PC-9 (cell line): Measurements from ENCODE around the gene SCP2. TPM values are rescaled to one million over a fixed set of nuclear protein-coding genes. Genes with fewer than 3 reads are reported as not detected.

Experiments used
- BruUV-seq: library from RNA; stranded (reverse); fragments of 400-500 nt; replicated peaks from 2 replicates; lab custom pipeline; 2021; lab: Mats Ljungman, UMichigan
- CTCF ChIA-PET: fragments of 300-600 bp; sonication (Branson Sonifier 250); formaldehyde crosslinking; loops from one replicate; lab custom pipeline; 2022; ENCODE audit warnings: antibody characterized with exemption; lab: Charles Lee
- POLR2A ChIA-PET: fragments of 300-600 bp; sonication (Branson Sonifier 250); formaldehyde crosslinking; loops from one replicate; lab custom pipeline; 2022; ENCODE audit warnings: antibody characterized with exemption; ENCODE audit not compliant: unreplicated experiment; lab: Charles Lee
- DNase-seq, 2 experiments: peaks; one replicate each; pipeline versions ENCODE4 v3.0.0 to v3.0.0-alpha.2; 2015 to 2022; ENCODE audit warnings: mixed read lengths in 1 of 2
- H2AFZ ChIP-seq: fragments of 200-600 bp; sonication (generic); 2 replicates; pipeline ENCODE4 v1.8.1; 2017; ENCODE audit warnings: antibody characterized with exemption
- H3F3A ChIP-seq: fragments of 200-600 bp; sonication (generic); 2 replicates; pipeline ENCODE4 v1.8.1; 2017; ENCODE audit warnings: antibody characterized with exemption, mild to moderate bottlenecking, low read depth; ENCODE audit not compliant: insufficient read depth
- H3K27ac ChIP-seq: fragments of 200-600 bp; sonication (generic); 2 replicates; pipeline ENCODE4 v1.6.1; 2016; ENCODE audit warnings: mixed run types
- H3K27me3 ChIP-seq: fragments of 200-600 bp; sonication (generic); 2 replicates; pipeline ENCODE4 v1.6.1; 2016; ENCODE audit warnings: low read depth, mixed run types; ENCODE audit not compliant: insufficient read depth
- H3K36me3 ChIP-seq: fragments of 200-600 bp; sonication (generic); 2 replicates; pipeline ENCODE4 v1.6.1; 2016; ENCODE audit warnings: low read depth, mixed run types
- H3K4me1 ChIP-seq: fragments of 200-600 bp; sonication (generic); replicated peaks from 2 replicates; pipeline ENCODE4 v1.6.1; 2016; ENCODE audit warnings: mixed run types; ENCODE audit not compliant: insufficient read depth
- H3K4me2 ChIP-seq: fragments of 200-600 bp; sonication (generic); 2 replicates; pipeline ENCODE4 v1.6.1; 2017; ENCODE audit warnings: mixed run types
- H3K4me3 ChIP-seq: fragments of 200-600 bp; sonication (generic); 2 replicates; pipeline ENCODE4 v1.6.1; 2016; ENCODE audit warnings: mixed run types
- H3K79me2 ChIP-seq: fragments of 200-600 bp; sonication (generic); 2 replicates; pipeline ENCODE4 v1.6.1; 2017; ENCODE audit warnings: low read depth, mixed run types
- H3K9me2 ChIP-seq: fragments of 200-600 bp; sonication (generic); 2 replicates; pipeline ENCODE4 v1.8.1; 2017; ENCODE audit warnings: mild to moderate bottlenecking; ENCODE audit not compliant: insufficient read depth
- H3K9me3 ChIP-seq: fragments of 200-600 bp; sonication (generic); 2 replicates; pipeline ENCODE4 v1.8.1; 2016; ENCODE audit warnings: low read depth; ENCODE audit not compliant: insufficient read depth
- H4K20me1 ChIP-seq: fragments of 200-600 bp; sonication (generic); 2 replicates; pipeline ENCODE4 v1.8.1; 2017; ENCODE audit not compliant: insufficient read depth
- EZH2 ChIP-seq: fragments of 200-600 bp; sonication (generic); IDR thresholded peaks from 2 replicates; pipeline ENCODE4 v1.8.0; 2017; ENCODE audit warnings: antibody characterized with exemption, low read depth
- intact Hi-C: fragments of 100-400 bp; cut with micrococcal nuclease; formaldehyde crosslinking; loops from one replicate; pipeline ENCODE4 v1.10.0; 2022; ENCODE audit not compliant: unreplicated experiment
- total RNA-seq: library from RNA; stranded (reverse); gene quantifications from 2 replicates; pipeline ENCODE4 v1.2.3, GENCODE V29; 2021
- TF ChIP-seq, protein P1 (sequence below): fragments of 200-600 bp; sonication (generic); conservative IDR thresholded peaks from 2 replicates; pipeline ENCODE4 v1.6.1; 2017; ENCODE audit warnings: mixed run types, antibody characterized with exemption, mild to moderate bottlenecking, moderate library complexity

SCP2 gene
- total RNA-seq, 1 experiment from 2014 or later: 87.8 TPM

DNA sequence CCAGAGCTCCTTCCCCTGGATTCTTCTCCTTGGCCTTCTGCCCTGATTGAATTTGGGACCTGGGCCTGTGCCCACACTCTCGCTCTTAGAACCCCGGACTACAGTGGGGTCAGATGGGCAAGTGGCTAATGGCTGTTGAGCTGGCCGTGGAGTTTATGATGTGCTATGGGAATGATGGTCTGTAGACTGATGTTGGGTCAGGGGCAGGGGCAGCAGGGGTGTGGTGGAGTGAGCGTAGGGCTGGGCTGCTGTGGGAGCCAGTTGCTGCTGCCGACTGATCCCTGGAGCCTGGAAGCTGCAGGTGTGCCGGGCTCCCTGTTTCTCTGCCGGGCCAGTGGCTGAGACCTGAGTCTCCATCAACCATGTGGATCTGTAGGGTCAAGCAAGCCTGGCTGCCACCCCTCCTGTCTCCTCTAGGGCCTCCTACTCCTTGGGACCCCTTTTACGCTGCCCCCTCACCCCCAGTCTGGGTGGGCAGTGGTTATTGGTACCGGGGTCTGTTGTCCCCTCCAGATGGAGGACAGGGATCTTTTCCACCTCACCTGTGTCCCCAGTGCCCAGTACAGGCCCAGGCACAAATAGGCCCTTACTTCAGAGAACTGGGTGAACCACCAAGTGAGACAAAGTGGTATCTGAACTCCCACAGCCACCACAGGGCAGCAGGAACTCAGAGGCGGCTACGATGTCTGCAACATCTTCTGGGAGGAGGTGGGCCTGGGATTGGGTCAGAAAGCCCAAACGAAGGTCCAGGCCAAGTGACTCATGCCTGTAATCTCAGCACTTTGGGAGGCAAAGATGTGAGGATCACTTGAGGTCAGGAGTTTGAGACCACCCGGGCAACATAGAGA is 140.0 kb downstream of the SCP2 start:
- no peaks in the 10 kb centered on the region for H3K9me3 ChIP-seq
- no peaks in the 10 kb centered on the region for H3K4me1 ChIP-seq
- H3K27me3 ChIP-seq: no peaks in the 10 kb centered on the region
- H3K36me3 ChIP-seq: no peaks in the 10 kb centered on the region
- H3K4me3 ChIP-seq: no peak overlapping the region
- ChIA-PET POLR2A (no interaction called here), CTCF (interaction anchor here (0.6 kb wide), 1 partner anchor 114 kb away, joined by 3 read pairs; no protein-coding TSS in a partner anchor)
- H4K20me1 ChIP-seq: no peaks in the 10 kb centered on the region
- H3K9me2 ChIP-seq: no peaks in the 10 kb centered on the region
- H3K4me2 ChIP-seq: no peak overlapping the region
- BruUV-seq: no TSS peak
- intact Hi-C loops: no loop called here
- no peak overlapping the region for H2AFZ ChIP-seq
- no peaks in the 10 kb centered on the region for H3F3A ChIP-seq
- no peak for DNase-seq
- TF ChIP-seq EZH2: no peak
- TF ChIP-seq, protein P1, sequence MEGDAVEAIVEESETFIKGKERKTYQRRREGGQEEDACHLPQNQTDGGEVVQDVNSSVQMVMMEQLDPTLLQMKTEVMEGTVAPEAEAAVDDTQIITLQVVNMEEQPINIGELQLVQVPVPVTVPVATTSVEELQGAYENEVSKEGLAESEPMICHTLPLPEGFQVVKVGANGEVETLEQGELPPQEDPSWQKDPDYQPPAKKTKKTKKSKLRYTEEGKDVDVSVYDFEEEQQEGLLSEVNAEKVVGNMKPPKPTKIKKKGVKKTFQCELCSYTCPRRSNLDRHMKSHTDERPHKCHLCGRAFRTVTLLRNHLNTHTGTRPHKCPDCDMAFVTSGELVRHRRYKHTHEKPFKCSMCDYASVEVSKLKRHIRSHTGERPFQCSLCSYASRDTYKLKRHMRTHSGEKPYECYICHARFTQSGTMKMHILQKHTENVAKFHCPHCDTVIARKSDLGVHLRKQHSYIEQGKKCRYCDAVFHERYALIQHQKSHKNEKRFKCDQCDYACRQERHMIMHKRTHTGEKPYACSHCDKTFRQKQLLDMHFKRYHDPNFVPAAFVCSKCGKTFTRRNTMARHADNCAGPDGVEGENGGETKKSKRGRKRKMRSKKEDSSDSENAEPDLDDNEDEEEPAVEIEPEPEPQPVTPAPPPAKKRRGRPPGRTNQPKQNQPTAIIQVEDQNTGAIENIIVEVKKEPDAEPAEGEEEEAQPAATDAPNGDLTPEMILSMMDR: no peak
- no peaks in the 10 kb centered on the region for H3K79me2 ChIP-seq
- no peak overlapping the region for H3K27ac ChIP-seq

DNA sequence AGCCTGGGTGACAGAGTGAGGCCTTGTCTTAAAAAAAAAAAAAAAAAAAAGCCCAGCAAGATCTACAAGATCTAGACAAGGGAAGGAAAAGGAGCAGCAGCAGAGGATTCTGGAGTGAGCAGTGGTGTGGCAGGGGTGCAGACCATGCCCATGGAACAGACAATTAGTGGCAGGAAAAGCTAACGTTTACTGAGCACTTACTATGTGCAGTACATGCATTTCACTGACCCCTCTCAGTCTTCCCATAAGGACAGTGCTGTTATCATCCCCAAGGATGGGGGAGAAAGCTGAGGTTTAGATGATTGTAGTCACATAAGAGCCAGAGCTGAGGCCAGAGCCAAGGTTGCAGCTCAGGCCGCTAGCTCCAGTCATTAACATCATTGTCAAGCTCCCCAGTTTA is 140.8 kb downstream of the SCP2 start:
- intact Hi-C loops: no loop called here
- H3K79me2 ChIP-seq: no peaks in the 10 kb centered on the region
- TF ChIP-seq EZH2: no peak
- TF ChIP-seq, protein P1: no peak
- H3K4me1 ChIP-seq: no peaks in the 10 kb centered on the region
- BruUV-seq: no TSS peak
- no peaks in the 10 kb centered on the region for H3K9me3 ChIP-seq
- no peak overlapping the region for H3K4me2 ChIP-seq
- ChIA-PET CTCF (interaction anchor here (0.6 kb wide), 2 partner anchors 15 to 113 kb away, joined by 3 to 4 read pairs; no protein-coding TSS in a partner anchor), POLR2A (interaction anchor here (0.5 kb wide), 1 partner anchor 53 kb away, joined by 4 read pairs; no protein-coding TSS in a partner anchor)
- no peaks in the 10 kb centered on the region for H3K36me3 ChIP-seq
- DNase-seq: no peak
- H3K4me3 ChIP-seq: no peak overlapping the region
- H3F3A ChIP-seq: no peaks in the 10 kb centered on the region
- no peaks in the 10 kb centered on the region for H3K9me2 ChIP-seq
- H3K27ac ChIP-seq: no peak overlapping the region
- H3K27me3 ChIP-seq: no peaks in the 10 kb centered on the region
- H2AFZ ChIP-seq: no peak overlapping the region
- H4K20me1 ChIP-seq: no peaks in the 10 kb centered on the region

DNA sequence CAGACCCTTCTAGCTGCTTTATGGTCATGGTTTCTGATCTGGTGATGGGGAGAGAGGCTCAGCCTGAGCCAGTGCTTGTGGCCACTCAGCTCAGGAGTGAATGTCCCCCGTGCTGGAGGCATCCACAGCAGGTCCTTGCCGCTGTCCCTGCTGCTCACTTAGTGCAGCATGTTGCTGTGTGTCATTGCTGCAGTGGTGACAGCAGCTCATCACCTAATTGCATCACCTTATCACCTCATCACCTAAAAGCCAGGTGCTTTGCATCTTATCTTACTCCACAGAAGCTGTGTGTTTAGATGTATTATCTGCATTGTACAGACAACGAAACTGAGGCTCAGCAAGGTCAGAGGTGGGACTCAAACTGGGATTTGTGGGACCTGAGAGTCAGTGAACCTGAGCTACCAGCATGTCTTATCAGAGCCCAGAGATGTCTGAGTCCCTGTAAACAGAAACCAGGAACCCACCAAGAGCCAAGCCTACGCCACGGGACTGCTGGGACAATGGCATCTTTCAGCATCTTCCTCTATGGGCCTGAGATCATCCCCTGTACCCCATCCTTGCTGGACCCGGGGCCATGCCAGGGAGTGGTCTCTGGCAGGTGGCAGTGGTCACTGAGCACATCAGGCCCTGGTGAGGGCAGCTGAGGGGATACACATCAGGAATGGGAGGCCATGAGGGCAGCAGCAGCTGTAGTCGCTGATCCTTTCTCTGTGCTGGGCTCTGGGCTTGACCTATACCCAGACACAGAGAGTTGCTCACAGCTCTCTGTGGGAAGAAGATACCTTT is 141.4 kb downstream of the SCP2 start:
- Histone ChIP-seq H3K4me2 (no peak overlapping the region), H3F3A (no peaks in the 10 kb centered on the region), H2AFZ (no peak overlapping the region), H3K79me2 (no peaks in the 10 kb centered on the region), H3K27ac (no peak overlapping the region), H3K9me2 (no peaks in the 10 kb centered on the region), H3K36me3 (no peaks in the 10 kb centered on the region), H3K4me1 (no peaks in the 10 kb centered on the region), H3K9me3 (no peaks in the 10 kb centered on the region), H3K4me3 (no peak overlapping the region), H4K20me1 (no peaks in the 10 kb centered on the region), H3K27me3 (no peaks in the 10 kb centered on the region)
- no peak for DNase-seq
- TF ChIP-seq, protein P1: no peak
- TF ChIP-seq EZH2: no peak
- ChIA-PET POLR2A (interaction anchor here (0.5 kb wide), 1 partner anchor 53 kb away, joined by 4 read pairs; no protein-coding TSS in a partner anchor), CTCF (interaction anchor here (0.6 kb wide), 1 partner anchor 15 kb away, joined by 4 read pairs; no protein-coding TSS in a partner anchor)
- intact Hi-C loops: no loop called here
- no TSS peak for BruUV-seq
